IMR-90 (cell line): ENCODE data around the gene EFNB2. TPM values are rescaled to one million over a fixed set of nuclear protein-coding genes. Genes with fewer than 3 reads are reported as not detected.

Experiments
- ATAC-seq: fragments of 200-7000 bp; cut with Tn5 transposase; 2 replicates; pipeline ENCODE4 v1.9.1; 2020; ENCODE audit warnings: low read depth, mild to moderate bottlenecking, moderate library complexity
- BruUV-seq: library from RNA; stranded (reverse); fragments of 400-500 nt; replicated peaks from 2 replicates; lab custom pipeline; 2021; lab: Mats Ljungman, UMichigan
- CTCF ChIA-PET: fragments of 300-600 bp; formaldehyde crosslinking; extraction: SDS; loops from one replicate; lab custom pipeline; 2021; ENCODE audit warnings: antibody characterized with exemption; lab: Yijun Ruan, JAX
- POLR2A ChIA-PET: fragments of 300-600 bp; sonication (Branson Sonifier 250); formaldehyde crosslinking; loops from one replicate; lab custom pipeline; 2022; ENCODE audit warnings: antibody characterized with exemption; ENCODE audit not compliant: unreplicated experiment; lab: Charles Lee
- DNase-seq: peaks from one replicate; pipeline ENCODE4 v3.0.0; 2013
- H2AFZ ChIP-seq: replicated peaks from 2 replicates; pipeline ENCODE3; 2013; ENCODE audit warnings: low read length, mild to moderate bottlenecking; ENCODE audit not compliant: poor library complexity
- H2AK5ac ChIP-seq: 2 replicates; pipeline ENCODE4 v1.6.1; 2013; ENCODE audit warnings: low read depth, low read length, inconsistent platforms
- H2AK9ac ChIP-seq: replicated peaks from 2 replicates; pipeline ENCODE3; 2013; ENCODE audit warnings: mild to moderate bottlenecking, low read depth, low read length, moderate library complexity; ENCODE audit not compliant: poor library complexity
- H2BK120ac ChIP-seq: 2 replicates; pipeline ENCODE4 v1.6.1; 2013; ENCODE audit warnings: low read depth, low read length, inconsistent platforms
- H2BK15ac ChIP-seq: 3 replicates; pipeline ENCODE4 v1.6.1; 2013; ENCODE audit warnings: low read depth, low read length, inconsistent platforms
- H2BK20ac ChIP-seq: 2 replicates; pipeline ENCODE4 v1.6.1; 2013; ENCODE audit warnings: low read depth, mild to moderate bottlenecking, inconsistent platforms, low read length, moderate library complexity
- H2BK5ac ChIP-seq: 2 replicates; pipeline ENCODE4 v1.6.1; 2013; ENCODE audit warnings: mild to moderate bottlenecking, low read depth, low read length, inconsistent platforms; ENCODE audit not compliant: poor library complexity, severe bottlenecking
- H3K14ac ChIP-seq: replicated peaks from 2 replicates; pipeline ENCODE4 v1.6.1; 2013; ENCODE audit warnings: low read depth, low read length, inconsistent platforms
- H3K18ac ChIP-seq: 2 replicates; pipeline ENCODE4 v1.6.1; 2013; ENCODE audit warnings: low read depth, low read length, control low read depth
- H3K23ac ChIP-seq: 2 replicates; pipeline ENCODE4 v1.6.1; 2013; ENCODE audit warnings: low read depth, low read length, inconsistent platforms
- H3K27ac ChIP-seq: 2 replicates; pipeline ENCODE4 v1.5.1; 2013; ENCODE audit warnings: mild to moderate bottlenecking, control low read depth, low read length; ENCODE audit not compliant: insufficient read depth
- H3K27me3 ChIP-seq: 2 replicates; pipeline ENCODE4 v1.6.1; 2013; ENCODE audit warnings: low read length; ENCODE audit not compliant: control insufficient read depth, insufficient read depth
- H3K36me3 ChIP-seq: 2 replicates; pipeline ENCODE4 v1.6.1; 2013; ENCODE audit warnings: low read length, mixed read lengths; ENCODE audit not compliant: control insufficient read depth, insufficient read depth
- H3K4ac ChIP-seq: 2 replicates; pipeline ENCODE4 v1.6.1; 2013; ENCODE audit warnings: low read depth, low read length, inconsistent platforms
- H3K4me1 ChIP-seq: 2 replicates; pipeline ENCODE4 v1.6.1; 2013; ENCODE audit warnings: low read length, mixed read lengths; ENCODE audit not compliant: control insufficient read depth, insufficient read depth
- H3K4me2 ChIP-seq: 2 replicates; pipeline ENCODE4 v1.6.1; 2013; ENCODE audit warnings: low read depth, mild to moderate bottlenecking, control low read depth, low read length, moderate library complexity
- H3K4me3 ChIP-seq: 2 replicates; pipeline ENCODE4 v1.5.1; 2013; ENCODE audit warnings: low read depth, mild to moderate bottlenecking, control low read depth, low read length, moderate library complexity; ENCODE audit not compliant: insufficient read depth
- H3K56ac ChIP-seq: 2 replicates; pipeline ENCODE4 v1.6.1; 2013; ENCODE audit warnings: low read length, inconsistent platforms; ENCODE audit not compliant: insufficient read depth; ENCODE audit errors: extremely low read depth
- H3K79me1 ChIP-seq, 2 experiments: 2 replicates each; pipeline ENCODE4 v1.6.1; 2013; ENCODE audit warnings: low read length in 2 of 2, inconsistent platforms in 1 of 2, low read depth in 1 of 2
- H3K9ac ChIP-seq: 2 replicates; pipeline ENCODE4 v1.6.1; 2013; ENCODE audit warnings: low read depth, low read length, control low read depth
- H3K9me1 ChIP-seq: 2 replicates; pipeline ENCODE4 v1.6.1; 2013; ENCODE audit warnings: low read length, inconsistent platforms; ENCODE audit not compliant: insufficient read depth
- H3K9me3 ChIP-seq: 2 replicates; pipeline ENCODE4 v1.6.1; 2013; ENCODE audit warnings: low read length; ENCODE audit not compliant: control insufficient read depth, insufficient read depth
- H4K20me1 ChIP-seq: 2 replicates; pipeline ENCODE4 v1.6.1; 2013; ENCODE audit warnings: low read length, inconsistent platforms; ENCODE audit not compliant: insufficient read depth
- H4K5ac ChIP-seq: 2 replicates; pipeline ENCODE4 v1.6.1; 2013; ENCODE audit warnings: mild to moderate bottlenecking, low read depth, low read length, control low read depth
- H4K8ac ChIP-seq, 2 experiments: 2 replicates each; pipeline ENCODE4 v1.6.1; 2013; ENCODE audit warnings: low read depth in 2 of 2, low read length in 2 of 2, control low read depth in 1 of 2, inconsistent platforms in 1 of 2
- H4K91ac ChIP-seq: 2 replicates; pipeline ENCODE4 v1.6.1; 2013; ENCODE audit warnings: low read depth, low read length, inconsistent platforms; ENCODE audit not compliant: insufficient read depth
- CHD1 ChIP-seq: IDR thresholded peaks from 2 replicates; pipeline ENCODE4 v1.6.1; 2012; ENCODE audit warnings: low read depth, low read length, improper control_type of control experiment
- WGBS, 2 experiments: methylation state at CpG; one replicate each; pipeline versions ENCODE4 v1.1.5 to v1.1.7; 2013; ENCODE audit warnings: missing lambda C conversion rate in 2 of 2; ENCODE audit not compliant: insufficient read length in 1 of 2; ENCODE audit errors: extremely low coverage in 2 of 2; 5-methylcytosine and 5-hydroxymethylcytosine counted together
- dilution Hi-C: fragments of 300-500 bp; cut with HindIII; formaldehyde crosslinking; loops from one replicate; pipeline ENCODE4 v1.14.3; 2018; ENCODE audit warnings: low sequenced_read_pairs; ENCODE audit not compliant: unreplicated experiment
- in situ Hi-C: fragments of 300-500 bp; cut with MboI; formaldehyde crosslinking; loops from 3 replicates; pipeline ENCODE4 v1.14.3; 2019; ENCODE audit warnings: low sequenced_read_pairs, inconsistent platforms, mixed read lengths
- intact Hi-C: fragments of 100-400 bp; cut with micrococcal nuclease; formaldehyde crosslinking; loops from 2 replicates; pipeline ENCODE4 v1.10.0; 2022
- polyA plus RNA-seq, 3 experiments: library from polyadenylated mRNA; depleted of rRNA; stranded (reverse); fragments of >200 nt; gene quantifications; 2 replicates each; pipeline ENCODE4 v1.2.3, GENCODE V29; 2012; ENCODE audit warnings: low replicate concordance in 1 of 3
- total RNA-seq: library from RNA; depleted of rRNA; stranded (reverse); fragments of >200 nt; gene quantifications from 2 replicates; pipeline ENCODE4 v1.2.3, GENCODE V29; 2012

Gene EFNB2
- total and polyA plus RNA-seq, 2 of the 4 experiments (the other 2 are of a cell fraction) = 5.4 to 6.0 TPM

DNA sequence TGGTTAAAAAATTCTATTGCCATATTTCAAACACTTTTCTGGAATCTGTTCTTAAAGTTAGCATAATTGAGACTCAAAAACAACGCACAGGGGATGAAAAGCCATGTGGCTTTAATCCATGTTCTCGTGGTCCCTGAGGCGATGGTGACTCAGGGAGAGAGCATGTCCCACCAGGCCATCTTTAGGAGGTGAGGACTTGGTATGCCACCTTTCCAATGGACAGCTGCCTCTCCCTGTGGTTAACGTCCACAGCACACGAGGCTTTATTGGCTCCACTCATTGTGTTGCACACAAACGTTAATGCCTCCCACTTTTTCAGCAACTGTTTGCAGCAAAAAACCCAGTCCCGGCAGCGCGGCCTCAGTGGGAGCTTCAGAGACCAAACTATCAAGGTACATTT, 51.4 kb downstream of the EFNB2 start:
- no TSS peak for BruUV-seq
- Histone ChIP-seq H3K9me1 (no peaks in the 10 kb centered on the region), H2AK9ac (no peak overlapping the region), H4K91ac (no peak overlapping the region), H3K4ac (no peak overlapping the region), H3K27ac (no peak overlapping the region), H4K5ac (no peak overlapping the region), H2BK5ac (no peak overlapping the region), H2AFZ (no peak overlapping the region), H3K4me2 (no peak overlapping the region), H2BK20ac (no peak overlapping the region), H3K4me3 (no peak overlapping the region), H2AK5ac (no peak overlapping the region), H3K27me3 (no peaks in the 10 kb centered on the region), H4K20me1 (no peaks in the 10 kb centered on the region), H4K8ac (no peak overlapping the region), H2BK15ac (no peak overlapping the region), H3K23ac (no peak overlapping the region), H3K36me3 (no peaks in the 10 kb centered on the region), H3K9ac (no peak overlapping the region), H3K56ac (no peak overlapping the region), H3K4me1 (no peaks in the 10 kb centered on the region), H2BK120ac (no peak overlapping the region), H3K9me3 (peaks cover 4% of the 10 kb centered on the region; the same call in 1 of the 2 replicates), H3K79me1 (no peaks in the 10 kb centered on the region), H3K14ac (no peak overlapping the region), H3K18ac (no peak overlapping the region)
- DNase-seq (no peak), ATAC-seq (no peak)
- 90% methylated on average over 4 of the region's 9 CpGs; no CpG with 5 or more reads in 1 of the 2 experiments for WGBS, 2 experiments
- ChIA-PET POLR2A (no interaction called here), CTCF (no interaction called here)
- no peak for TF ChIP-seq CHD1
- intact Hi-C loops = no loop called here
- in situ Hi-C loops = no loop called here
- dilution Hi-C loops = no loop called here
